Body of pancreas (tissue), 4 donors: ENCODE results near the gene LYSMD1.
A peak's percentile ranks its signal among the peaks of the same experiment; 100 is the strongest.

Experiments
- POLR2A ChIP-seq, 3 donors: fragments of 450-650 bp; IDR thresholded peaks; one replicate each; pipeline ENCODE4 v1.6.1; 2016; ENCODE audit warnings: antibody characterized with exemption in 3 of 3, mild to moderate bottlenecking in 2 of 3
- TF ChIP-seq, protein P1 (sequence below), 7 experiments: fragments of 450-650 bp in 4 of 7; fragments of 200-600 bp in 3 of 7; sonication (generic) in 3 of 7; IDR thresholded peaks; one replicate each; pipeline ENCODE4 v1.5.1; 2016 to 2019; ENCODE audit warnings: antibody characterized with exemption in 7 of 7

DNA sequence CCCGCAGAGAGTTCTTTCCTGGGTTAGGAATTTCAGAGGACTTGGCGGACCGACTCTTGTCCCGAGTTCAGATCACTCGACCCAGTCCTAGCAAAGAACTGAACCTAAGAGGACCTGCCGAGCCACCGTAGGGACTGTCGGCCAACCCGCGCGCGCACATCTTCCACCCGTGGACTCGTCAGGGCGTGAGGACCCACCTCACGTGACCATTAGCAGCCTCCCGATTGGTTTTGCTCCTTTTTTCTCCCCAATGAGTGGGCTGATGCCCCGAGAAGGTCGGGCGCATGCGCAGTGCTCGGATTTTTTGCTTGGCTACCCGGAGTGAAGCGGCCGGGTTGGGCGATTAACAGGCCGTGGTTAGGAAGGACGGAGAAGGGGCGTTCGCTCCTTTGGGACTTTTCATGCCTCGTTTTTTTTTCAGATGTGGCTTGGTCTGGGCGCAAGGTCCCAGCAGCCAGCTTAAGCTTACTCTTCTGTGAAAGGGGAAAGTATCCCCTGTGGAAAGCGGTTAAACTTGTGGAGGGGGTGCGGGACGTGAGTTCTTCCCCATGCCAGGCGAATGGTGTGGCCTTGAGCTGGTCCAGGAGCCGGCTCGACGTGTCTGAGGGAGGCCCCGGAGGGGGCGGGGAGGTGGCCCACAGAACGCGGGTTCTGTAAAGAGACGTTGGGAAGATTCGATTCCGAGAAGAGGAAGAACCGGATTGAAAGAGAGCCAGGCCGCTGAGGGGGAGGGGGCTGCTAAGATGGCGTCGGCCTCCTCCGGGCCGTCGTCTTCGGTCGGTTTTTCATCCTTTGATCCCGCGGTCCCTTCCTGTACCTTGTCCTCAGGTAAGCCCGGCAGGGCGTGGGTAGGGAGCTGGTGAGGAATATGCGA is 32.8 kb upstream of the LYSMD1 start, which contains the start of gene PIP5K1A:
- TF ChIP-seq, protein P1, sequence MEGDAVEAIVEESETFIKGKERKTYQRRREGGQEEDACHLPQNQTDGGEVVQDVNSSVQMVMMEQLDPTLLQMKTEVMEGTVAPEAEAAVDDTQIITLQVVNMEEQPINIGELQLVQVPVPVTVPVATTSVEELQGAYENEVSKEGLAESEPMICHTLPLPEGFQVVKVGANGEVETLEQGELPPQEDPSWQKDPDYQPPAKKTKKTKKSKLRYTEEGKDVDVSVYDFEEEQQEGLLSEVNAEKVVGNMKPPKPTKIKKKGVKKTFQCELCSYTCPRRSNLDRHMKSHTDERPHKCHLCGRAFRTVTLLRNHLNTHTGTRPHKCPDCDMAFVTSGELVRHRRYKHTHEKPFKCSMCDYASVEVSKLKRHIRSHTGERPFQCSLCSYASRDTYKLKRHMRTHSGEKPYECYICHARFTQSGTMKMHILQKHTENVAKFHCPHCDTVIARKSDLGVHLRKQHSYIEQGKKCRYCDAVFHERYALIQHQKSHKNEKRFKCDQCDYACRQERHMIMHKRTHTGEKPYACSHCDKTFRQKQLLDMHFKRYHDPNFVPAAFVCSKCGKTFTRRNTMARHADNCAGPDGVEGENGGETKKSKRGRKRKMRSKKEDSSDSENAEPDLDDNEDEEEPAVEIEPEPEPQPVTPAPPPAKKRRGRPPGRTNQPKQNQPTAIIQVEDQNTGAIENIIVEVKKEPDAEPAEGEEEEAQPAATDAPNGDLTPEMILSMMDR (IDR thresholded peaks at IDR 0.05): no peak
- peak; percentile 60 to 88 (median 86) for TF ChIP-seq POLR2A (IDR thresholded peaks at IDR 0.05)
